PC-3 (cell line): ENCODE measurements around the gene NPEPL1. TPM values are rescaled to one million over a fixed set of nuclear protein-coding genes. Genes with fewer than 3 reads are reported as not detected.

ENCODE experiments used
- ATAC-seq: fragments of 200-7000 bp; cut with Tn5 transposase; 2 replicates; pipeline ENCODE4 v1.9.1; 2020; ENCODE audit warnings: mild to moderate bottlenecking, moderate library complexity
- BruUV-seq: library from RNA; stranded (reverse); fragments of 400-500 nt; replicated peaks from 2 replicates; lab custom pipeline; 2021; lab: Mats Ljungman, UMichigan
- CTCF ChIA-PET: fragments of 300-600 bp; sonication (Branson Sonifier 250); formaldehyde crosslinking; loops from one replicate; lab custom pipeline; 2022; ENCODE audit warnings: antibody characterized with exemption; lab: Charles Lee
- POLR2A ChIA-PET: fragments of 300-600 bp; sonication (Branson Sonifier 250); formaldehyde crosslinking; loops from one replicate; lab custom pipeline; 2022; ENCODE audit warnings: antibody characterized with exemption; ENCODE audit not compliant: unreplicated experiment; lab: Charles Lee
- DNase-seq: peaks from one replicate; pipeline ENCODE4 v3.0.0-alpha.2; 2015
- H2AFZ ChIP-seq: fragments of 300-600 bp; sonication (generic); 2 replicates; pipeline ENCODE4 v1.6.0; 2016; ENCODE audit warnings: antibody characterized with exemption, low read length
- H3F3A ChIP-seq: fragments of 300-600 bp; sonication (generic); one replicate; pipeline ENCODE4 v1.6.0; 2017; ENCODE audit warnings: antibody characterized with exemption, low read length, control low read depth, mild to moderate bottlenecking; ENCODE audit not compliant: unreplicated experiment
- H3K27ac ChIP-seq: fragments of 300-600 bp; sonication (generic); 2 replicates; pipeline ENCODE4 v1.5.1; 2016; ENCODE audit warnings: mild to moderate bottlenecking, low read length
- H3K27me3 ChIP-seq: fragments of 300-600 bp; sonication (generic); 2 replicates; pipeline ENCODE4 v1.6.1; 2016; ENCODE audit warnings: low read length, mixed read lengths
- H3K36me3 ChIP-seq: fragments of 300-600 bp; sonication (generic); 2 replicates; pipeline ENCODE4 v1.6.1; 2016; ENCODE audit warnings: low read depth, mixed run types, low read length, mixed read lengths
- H3K4me1 ChIP-seq: fragments of 300-600 bp; sonication (generic); 2 replicates; pipeline ENCODE4 v1.5.1; 2016; ENCODE audit warnings: low read length; ENCODE audit not compliant: insufficient read depth
- H3K4me2 ChIP-seq: fragments of 300-600 bp; sonication (generic); 2 replicates; pipeline ENCODE4 v1.6.0; 2016; ENCODE audit warnings: low read length
- H3K4me3 ChIP-seq: fragments of 300-600 bp; sonication (generic); 2 replicates; pipeline ENCODE4 v1.5.1; 2016; ENCODE audit warnings: mild to moderate bottlenecking, low read length, mixed read lengths
- H3K79me2 ChIP-seq: fragments of 300-600 bp; sonication (generic); 2 replicates; pipeline ENCODE4 v1.6.1; 2017; ENCODE audit warnings: low read length, mixed read lengths
- H3K9ac ChIP-seq: fragments of 300-600 bp; sonication (generic); 2 replicates; pipeline ENCODE4 v1.6.0; 2016; ENCODE audit warnings: mild to moderate bottlenecking, low read length
- H3K9me2 ChIP-seq: fragments of 300-600 bp; sonication (generic); replicated peaks from 2 replicates; pipeline ENCODE4 v1.6.1; 2016; ENCODE audit warnings: mixed run types, low read length, mixed read lengths
- H3K9me3 ChIP-seq: fragments of 300-600 bp; sonication (generic); 2 replicates; pipeline ENCODE4 v1.6.1; 2016; ENCODE audit warnings: low read length, mixed read lengths
- H4K20me1 ChIP-seq: fragments of 300-600 bp; sonication (generic); 2 replicates; pipeline ENCODE4 v1.6.1; 2016; ENCODE audit warnings: low read length, mixed read lengths
- CTCF ChIP-seq: fragments of 300-600 bp; sonication (generic); conservative IDR thresholded peaks from 2 replicates; pipeline ENCODE4 v1.5.1; 2017; ENCODE audit warnings: antibody characterized with exemption, low read depth, mild to moderate bottlenecking, low read length
- EZH2 ChIP-seq: fragments of 300-600 bp; sonication (generic); IDR thresholded peaks from one replicate; pipeline ENCODE4 v1.6.1; 2017; ENCODE audit warnings: antibody characterized with exemption, mild to moderate bottlenecking, low read length; ENCODE audit not compliant: unreplicated experiment
- EZH2phosphoT487 ChIP-seq: fragments of 300-600 bp; sonication (generic); IDR thresholded peaks from 2 replicates; pipeline ENCODE4 v1.6.1; 2018; ENCODE audit warnings: mild to moderate bottlenecking, antibody characterized with exemption, low read length, borderline replicate concordance
- intact Hi-C: fragments of 100-400 bp; cut with micrococcal nuclease; formaldehyde crosslinking; loops from 2 replicates; pipeline ENCODE4 v1.9.0; 2023
- total RNA-seq: library from RNA; depleted of rRNA; stranded (reverse); fragments of >200 nt; gene quantifications from 2 replicates; pipeline ENCODE4 v1.2.3, GENCODE V29; 2014

Gene NPEPL1
- total RNA-seq, 1 experiment from 2014 or later = 49.7 TPM

GRCh38 chr20:58711266-58712051 lies 18.9 kb downstream of the NPEPL1 start:
- no peak overlapping the region for H3K4me2 ChIP-seq
- H3K4me3 ChIP-seq = no peak overlapping the region
- POLR2A ChIA-PET = no interaction called here
- no peak overlapping the region for H3K9ac ChIP-seq
- H3K9me2 ChIP-seq = no peaks in the 10 kb centered on the region
- CTCF ChIA-PET = no interaction called here
- no peak for DNase-seq
- BruUV-seq = no TSS peak
- no peaks in the 10 kb centered on the region for H4K20me1 ChIP-seq
- H3K36me3 ChIP-seq = no peaks in the 10 kb centered on the region
- intact Hi-C loops = no loop called here
- H3K9me3 ChIP-seq = no peaks in the 10 kb centered on the region
- no peak overlapping the region for H2AFZ ChIP-seq
- H3K79me2 ChIP-seq = no peaks in the 10 kb centered on the region
- H3K4me1 ChIP-seq = no peaks in the 10 kb centered on the region
- TF ChIP-seq EZH2phosphoT487 = no peak
- TF ChIP-seq CTCF = no peak
- no peak for TF ChIP-seq EZH2
- no peaks in the 10 kb centered on the region for H3K27me3 ChIP-seq
- H3K27ac ChIP-seq = no peak overlapping the region
- ATAC-seq = no peak
- H3F3A ChIP-seq = no peaks in the 10 kb centered on the region

GRCh38 chr20:58712151-58712791 lies 19.7 kb downstream of the NPEPL1 start:
- Histone ChIP-seq H2AFZ (no peak overlapping the region), H3K79me2 (no peaks in the 10 kb centered on the region), H3K4me1 (no peaks in the 10 kb centered on the region), H3K9me3 (no peaks in the 10 kb centered on the region), H3K9me2 (no peaks in the 10 kb centered on the region), H3K27me3 (no peaks in the 10 kb centered on the region), H3K27ac (no peak overlapping the region), H3K4me2 (no peak overlapping the region), H3K4me3 (no peak overlapping the region), H3K36me3 (no peaks in the 10 kb centered on the region), H3F3A (no peaks in the 10 kb centered on the region), H3K9ac (no peak overlapping the region), H4K20me1 (no peaks in the 10 kb centered on the region)
- BruUV-seq = no TSS peak
- ChIA-PET POLR2A (no interaction called here), CTCF (no interaction called here)
- intact Hi-C loops = no loop called here
- DNase-seq (no peak), ATAC-seq (no peak)
- no peak for TF ChIP-seq EZH2
- TF ChIP-seq CTCF = no peak
- no peak for TF ChIP-seq EZH2phosphoT487
